NCI-H748 (cell line): ENCODE data around the gene SCUBE2.

Experiments
- DNase-seq: peaks from one replicate; lab custom pipeline; 2025; ENCODE audit not compliant: unreplicated experiment; lab: John Stamatoyannopoulos, UW

Gene SCUBE2

DNA sequence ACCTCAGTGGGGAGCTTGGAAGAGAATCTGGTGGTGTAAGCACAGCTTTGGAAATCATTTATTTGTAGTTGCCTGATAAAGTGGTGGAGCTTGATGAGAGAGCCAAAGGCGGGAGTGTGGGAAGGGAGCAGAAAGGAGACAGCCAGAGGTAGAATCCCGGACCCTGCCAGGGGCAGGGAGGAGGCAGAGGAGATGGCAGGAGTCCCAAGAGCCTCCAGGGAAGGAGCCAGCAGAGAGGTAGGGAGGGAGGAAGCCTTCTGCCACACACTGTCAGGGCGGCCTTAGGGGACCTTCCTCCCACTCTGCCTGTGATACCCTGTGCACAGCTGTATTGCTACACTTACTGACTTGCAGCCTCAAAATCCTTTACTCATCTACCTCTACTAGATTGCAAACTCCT, 15.4 kb downstream of the SCUBE2 start:
- DNase-seq = no peak

DNA sequence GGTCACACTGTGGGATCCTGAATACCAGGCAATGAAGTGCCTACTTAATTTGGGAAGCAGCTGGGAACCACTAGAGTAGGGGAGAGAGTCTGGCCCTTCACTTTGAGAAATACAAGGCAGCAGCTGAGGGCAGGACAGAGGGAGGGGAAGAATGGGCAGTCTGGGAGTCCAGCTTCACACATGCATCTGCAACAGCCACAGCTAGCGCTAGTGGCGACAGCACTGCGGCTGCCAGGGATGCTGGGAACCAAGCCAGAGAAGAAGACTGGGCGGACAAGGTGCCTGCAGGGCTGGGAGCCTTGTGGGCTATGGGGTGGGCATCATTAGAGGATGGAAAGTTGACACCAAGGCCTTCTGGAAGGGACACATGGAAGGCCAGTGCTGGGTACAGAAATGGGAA, 15.8 kb downstream of the SCUBE2 start:
- DNase-seq = peak; percentile 13

DNA sequence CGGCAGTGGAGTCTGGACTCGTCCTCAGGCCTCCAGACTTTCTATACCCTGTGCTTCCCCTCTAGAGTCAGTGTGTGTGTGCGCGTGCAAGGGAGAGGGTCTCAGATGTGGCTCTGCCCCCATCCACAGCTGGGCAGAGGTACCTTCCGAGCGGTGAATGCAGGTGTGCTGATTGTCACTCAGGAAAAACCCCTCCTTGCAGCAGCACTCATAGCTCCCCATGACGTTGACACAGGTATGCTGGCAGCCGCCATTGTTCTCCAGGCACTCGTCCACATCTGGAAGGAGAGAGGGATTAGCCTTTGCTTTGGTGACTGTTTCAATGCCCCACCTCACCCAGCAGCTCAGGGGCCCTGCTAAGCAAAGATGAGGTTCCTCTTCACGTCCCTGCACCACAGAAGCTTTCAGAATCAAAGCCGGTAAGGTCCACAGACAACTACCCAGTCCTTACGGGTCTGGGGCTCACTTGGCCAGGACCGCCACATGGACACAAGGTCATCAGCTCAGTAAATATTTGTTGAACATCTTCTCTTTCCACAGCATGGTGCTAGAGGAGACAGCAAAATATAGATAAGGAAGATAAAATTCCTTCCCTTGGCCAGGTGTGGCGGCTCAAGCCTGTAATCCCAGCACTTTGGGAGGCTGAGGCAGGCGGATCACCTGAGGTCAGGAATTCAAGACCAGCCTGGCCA, 16.9 kb downstream of the SCUBE2 start:
- no peak for DNase-seq

DNA sequence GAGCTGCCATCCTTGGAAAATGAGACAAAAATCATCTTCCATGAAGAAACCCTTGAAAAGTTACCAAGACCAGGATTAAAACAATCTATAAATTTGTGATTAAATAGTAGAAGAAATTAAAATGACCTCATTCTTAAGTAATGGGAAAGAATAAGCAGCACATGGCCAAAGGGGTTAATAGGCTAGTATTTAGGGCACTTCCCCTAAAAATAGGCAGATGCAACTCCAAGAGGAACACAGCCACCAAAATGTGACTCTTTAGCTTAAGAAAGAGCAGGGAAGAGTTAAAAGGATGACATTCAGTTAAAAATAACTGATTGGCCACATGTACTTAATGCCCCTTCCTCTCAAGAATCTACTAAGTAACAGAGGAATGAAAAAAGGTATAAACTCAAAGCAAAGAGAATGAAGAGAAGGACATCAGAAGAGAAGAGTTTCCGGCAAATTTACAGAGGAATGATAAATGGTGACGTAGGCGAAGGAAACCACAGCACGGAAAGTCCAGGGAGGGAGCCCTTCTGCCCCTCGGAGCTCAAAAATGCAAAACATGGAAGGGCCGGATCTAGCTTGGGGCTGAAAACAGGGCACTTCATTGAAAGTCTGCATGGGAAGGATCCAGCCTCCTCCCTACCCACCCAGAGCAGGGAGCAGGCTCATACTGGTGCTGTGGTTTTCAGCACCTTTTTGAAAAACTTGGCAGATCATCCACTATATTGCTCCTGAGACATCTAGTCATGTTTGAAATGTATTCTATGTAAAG, 17.8 kb downstream of the SCUBE2 start:
- no peak for DNase-seq

DNA sequence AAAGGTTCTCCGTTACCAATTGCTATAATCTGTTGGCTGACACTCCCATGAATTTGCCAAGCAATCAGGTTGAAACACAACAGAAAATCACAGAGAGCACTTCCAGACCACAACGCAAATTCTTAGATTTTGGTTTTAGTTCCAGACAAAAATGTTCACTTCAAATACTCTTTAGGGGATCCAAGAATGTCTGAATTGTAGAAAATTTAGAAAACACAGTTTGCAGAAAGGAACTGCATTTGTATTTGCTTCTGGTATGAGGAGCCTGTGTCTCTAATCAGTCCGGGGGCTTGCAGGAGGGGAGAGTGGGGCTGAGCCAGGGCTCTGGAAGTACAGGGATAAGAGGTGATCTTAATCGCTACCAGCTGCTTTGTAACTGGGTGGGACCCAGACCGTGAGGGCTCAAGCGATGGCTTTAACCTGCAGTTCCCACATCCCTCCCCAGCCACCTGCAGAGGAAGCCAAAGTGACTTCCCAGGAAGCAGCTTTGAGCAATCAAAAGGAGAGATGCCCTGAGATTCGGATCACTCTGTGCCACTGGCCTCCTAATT, 18.7 kb downstream of the SCUBE2 start:
- DNase-seq = no peak

DNA sequence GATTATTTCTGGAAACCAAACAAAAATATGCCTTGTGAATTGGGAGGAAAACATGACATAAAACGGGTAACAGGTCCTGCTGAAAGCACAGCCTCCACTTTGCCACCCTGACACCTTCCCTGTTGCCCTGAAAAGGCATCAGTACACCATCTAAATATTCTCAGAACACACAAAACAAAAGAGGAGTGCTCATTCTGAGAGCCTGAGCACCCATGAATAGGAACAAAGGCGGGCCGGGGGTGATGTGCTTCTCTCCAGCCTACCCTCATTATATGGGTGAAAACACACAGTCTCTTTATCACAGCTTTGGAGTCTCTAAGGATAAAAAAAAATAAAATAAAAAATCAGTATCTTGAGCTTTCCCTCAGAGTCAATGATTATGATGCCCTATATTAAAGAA, 19.7 kb downstream of the SCUBE2 start:
- DNase-seq = no peak

DNA sequence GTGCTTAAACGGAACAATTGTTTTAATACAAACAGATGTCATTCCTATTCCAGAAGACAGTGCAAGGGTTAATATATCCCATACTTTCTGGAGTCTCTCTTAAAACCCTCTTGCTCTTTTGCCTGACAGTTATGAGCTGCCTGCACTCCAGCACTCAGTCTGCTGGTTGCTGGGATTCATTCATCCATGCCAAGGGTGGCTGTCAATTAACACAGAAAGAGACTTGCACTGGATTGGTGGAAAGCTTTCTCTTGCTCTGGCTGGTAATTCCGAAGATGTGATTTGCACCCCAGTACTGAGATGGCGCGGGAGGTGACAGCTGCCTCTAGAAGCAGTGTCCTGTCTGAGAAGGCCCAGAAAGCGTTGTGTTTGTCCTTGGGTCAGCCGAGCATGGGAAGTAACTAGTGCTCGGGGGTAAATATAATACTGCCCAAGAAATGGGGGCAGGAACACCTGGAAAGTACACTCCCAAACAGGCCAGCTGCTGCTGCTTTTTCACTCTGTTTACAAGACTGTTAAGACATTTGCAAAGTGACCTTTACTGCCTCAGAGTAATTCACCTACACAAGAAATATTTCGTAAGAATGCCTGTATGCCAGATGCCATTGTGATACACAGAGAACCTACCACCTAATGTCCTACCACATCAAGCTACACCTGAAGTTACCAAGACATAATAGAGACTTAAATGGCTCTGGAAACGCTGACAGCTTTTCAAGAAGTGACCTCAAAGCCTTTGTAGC, 20.5 kb downstream of the SCUBE2 start:
- DNase-seq = no peak

DNA sequence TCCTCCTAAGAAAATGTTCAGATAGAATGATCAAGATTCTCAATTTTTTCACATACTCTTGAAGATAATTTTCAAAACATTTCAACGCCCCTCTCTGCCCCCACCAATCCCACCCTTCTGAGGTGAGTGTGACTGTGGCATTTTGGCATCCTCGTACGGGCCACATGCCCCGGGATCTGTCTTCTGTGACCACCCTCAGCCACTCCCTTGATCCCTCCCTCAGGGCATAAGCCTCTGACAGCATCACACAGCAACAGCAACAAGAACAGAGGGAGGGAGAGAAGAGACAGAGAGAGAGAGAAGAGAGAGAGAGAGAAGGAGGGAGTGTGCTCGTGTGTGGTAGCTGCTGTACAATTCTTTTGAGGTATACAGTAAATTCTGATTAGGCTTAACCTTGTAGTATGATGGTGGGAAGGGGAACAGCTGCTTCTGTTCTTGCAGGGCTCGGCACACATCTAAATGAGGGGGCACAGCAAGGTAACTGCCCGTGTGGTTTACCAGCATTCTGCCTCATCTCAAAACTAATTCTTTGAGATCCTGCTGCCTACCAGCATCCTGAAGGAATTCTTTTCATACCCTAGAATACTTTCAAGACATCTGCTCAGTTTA, 21.4 kb downstream of the SCUBE2 start:
- DNase-seq = no peak

DNA sequence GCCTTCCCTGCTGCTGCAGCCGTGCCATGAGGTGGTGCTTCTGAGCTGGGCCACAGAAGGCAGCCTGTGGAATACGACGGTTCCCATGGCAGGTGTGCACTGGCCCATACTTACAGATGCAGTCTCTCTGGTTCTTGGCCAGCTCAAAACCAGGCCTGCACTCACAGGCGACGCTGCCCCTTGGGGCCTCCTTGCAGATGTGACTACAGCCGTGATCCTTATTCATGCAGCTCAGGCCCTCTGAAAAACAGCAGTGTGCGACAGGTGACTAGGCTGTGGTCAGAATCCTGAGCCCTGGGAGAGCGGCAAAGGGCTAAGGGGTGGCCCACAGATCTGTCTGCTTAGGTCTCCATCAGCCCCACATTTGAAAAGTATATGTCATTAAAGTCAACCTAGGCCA, 22.1 kb downstream of the SCUBE2 start:
- no peak for DNase-seq

DNA sequence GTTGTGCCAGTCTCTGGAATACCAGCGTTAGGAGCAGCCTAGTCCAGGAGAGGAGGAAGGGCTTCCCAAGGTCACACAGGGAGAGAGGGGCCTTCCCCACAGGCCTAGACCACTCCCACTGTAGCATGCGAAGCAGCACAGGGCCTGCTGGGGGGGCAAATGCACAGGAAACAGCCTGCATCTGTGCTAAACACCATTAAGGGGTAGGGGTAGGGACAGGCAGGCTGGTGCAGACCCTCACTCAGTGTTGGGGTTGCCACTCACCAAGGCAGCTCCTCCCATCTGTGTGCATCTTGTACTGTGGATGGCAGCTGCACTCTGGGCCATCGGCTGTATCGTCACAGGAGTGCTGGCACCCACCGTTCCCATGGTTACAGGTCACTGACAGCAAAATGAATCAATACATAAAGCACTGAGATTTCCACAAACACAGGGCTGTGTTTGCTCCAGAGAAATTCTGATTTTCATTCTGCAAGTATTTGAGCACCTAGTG, 24.9 kb downstream of the SCUBE2 start:
- peak; percentile 66 for DNase-seq

DNA sequence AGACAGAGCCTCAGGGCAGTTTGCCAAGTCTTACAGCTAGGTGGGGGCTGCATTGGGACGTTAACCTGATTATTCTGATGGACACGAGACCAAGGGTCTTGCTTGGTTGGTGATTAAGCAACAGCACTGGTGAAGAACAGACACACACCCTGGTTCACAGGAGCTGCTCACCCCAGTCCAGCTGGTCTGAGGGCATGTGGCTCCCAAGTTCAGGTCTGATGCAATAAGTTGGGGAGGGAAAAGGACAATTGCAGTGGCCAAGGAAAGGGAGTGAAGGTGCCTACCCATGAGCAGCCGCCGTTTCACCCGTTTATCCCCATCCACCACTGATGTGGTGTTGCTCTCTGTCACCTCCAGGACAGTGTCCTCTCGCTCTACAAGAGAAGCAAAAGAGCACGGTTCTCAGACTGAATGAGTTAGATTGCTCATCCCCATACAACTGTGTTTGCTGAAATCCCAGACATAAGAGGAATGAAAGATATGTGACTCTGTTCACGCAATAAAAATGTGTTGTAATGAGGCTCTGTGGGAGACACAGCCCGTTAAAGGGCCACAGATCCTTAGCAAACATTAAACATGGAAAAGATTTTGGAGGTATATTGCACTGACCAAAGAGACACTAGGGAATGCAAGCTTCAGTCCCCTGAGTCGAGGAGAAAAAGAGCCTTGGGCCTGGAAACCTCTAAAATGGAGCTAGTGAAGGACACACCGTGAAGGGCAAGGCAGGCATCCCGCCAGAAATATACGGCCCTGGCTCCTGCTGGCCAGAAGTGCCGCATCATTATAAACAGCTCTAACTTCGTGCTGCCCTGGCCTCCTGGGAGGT, 25.6 kb downstream of the SCUBE2 start:
- DNase-seq = no peak

DNA sequence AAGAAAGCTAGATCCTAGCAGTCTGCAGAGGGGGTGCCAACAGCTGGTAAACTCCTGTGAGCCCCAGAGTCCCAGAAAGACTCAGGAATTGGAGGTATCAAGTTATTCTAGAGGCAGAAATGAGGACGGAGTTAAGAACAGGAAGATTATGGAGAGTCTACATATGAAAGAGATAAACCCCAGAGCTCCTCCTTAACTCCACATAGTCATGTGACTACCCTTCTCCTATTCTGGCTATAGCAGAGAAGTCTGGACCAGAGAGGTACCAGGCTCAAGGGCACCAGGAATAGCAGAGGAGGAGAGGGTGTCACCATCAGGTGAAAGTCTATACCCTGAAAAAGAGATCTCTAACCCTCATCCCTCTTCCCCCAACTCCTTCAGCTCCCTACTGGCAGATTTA, 29.6 kb downstream of the SCUBE2 start:
- DNase-seq = no peak

DNA sequence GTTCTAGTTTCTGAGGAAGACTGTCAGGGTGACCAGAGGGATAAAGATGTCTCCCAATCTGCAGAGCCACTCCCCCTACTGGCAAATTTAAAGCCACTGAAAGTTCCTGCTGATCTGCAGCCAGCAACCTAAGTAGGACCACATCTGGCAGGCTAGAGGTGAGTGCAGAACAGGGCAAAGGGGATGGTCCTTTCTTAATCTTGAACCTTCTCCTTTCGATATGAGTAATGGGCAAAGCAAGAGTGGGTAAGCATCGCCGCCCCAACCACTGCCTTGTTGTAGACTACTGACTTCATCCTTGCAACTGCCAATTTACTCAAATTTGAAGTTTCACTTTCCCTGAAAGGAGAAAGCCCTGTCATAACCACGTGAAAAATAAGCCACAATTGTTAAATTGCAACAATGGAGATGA, 30.7 kb downstream of the SCUBE2 start:
- DNase-seq = peak; percentile 32

DNA sequence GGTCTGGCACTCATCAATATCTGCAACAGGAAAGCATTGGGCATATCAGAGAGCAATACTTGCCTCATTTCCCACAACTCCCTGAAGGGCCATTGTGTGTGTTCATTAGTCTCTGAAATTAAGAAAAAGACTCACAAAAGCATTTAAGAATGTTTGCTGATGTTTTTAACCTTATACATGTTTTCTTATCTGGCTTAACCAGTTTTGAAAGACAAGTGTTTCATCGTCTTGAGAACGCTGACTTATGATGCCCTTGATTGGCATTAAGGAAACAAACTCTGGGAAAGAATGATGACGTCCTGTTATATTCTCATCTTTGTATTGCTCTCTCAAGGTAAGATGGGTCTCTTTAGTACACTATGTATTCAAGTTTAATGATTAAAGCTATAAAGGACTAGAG, 32.0 kb downstream of the SCUBE2 start:
- no peak for DNase-seq

DNA sequence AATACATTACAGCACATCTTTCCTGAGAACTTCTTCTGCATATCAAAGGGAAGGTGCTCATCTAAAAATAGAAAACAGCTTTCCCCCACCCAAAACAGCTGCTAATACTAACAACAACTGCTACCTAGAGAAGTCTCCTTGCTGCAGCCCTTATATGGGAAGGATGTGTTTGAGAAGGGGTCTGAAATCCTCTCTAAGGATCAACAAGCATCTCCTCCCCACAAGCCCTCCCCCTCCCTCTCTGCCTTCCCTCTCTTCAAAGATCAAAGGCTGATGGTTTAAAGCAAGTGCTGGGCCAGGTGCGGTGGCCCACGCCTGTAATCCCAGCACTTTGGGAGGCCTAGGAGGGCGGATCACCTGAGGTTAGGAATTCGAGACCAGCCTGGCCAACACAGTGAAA, 33.5 kb downstream of the SCUBE2 start:
- no peak for DNase-seq

DNA sequence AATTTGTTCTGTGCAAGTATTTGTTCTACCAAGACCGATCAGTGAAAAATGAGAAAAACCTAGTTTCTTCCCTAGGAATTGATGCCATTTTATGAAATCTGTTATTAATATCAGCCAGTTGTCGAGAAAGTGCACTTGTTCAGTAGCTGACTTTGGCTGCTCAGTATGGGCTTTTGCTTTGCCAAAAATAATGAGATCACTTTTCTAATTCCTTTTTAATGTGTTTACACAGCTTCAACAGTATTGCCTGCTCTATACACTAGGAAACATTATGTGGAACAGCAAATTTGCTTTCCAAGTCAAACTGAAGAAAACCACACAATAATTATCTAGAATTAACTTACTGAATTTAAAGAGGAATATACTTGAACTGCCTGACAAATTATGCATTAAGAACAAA, 34.4 kb downstream of the SCUBE2 start:
- DNase-seq = peak; percentile 80

DNA sequence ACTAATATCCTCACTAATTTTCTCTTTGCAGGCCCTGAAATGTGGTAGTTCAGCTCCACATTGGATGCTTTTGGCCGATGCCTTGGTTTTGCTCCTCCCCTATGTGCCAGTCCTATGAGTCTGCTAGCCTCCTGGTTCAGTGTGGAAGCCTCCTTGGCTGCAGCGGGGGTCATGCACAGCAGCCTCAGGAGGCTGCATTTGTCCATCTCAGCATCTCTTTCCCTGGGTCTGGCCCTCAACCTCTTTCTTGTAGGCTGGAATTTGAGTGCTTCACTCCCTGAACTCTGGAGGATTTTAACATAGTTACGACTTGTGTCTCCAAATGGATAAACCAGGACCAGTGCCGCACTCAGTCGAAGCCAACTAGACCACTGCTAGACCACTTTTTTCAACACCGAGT, 34.9 kb downstream of the SCUBE2 start:
- no peak for DNase-seq

DNA sequence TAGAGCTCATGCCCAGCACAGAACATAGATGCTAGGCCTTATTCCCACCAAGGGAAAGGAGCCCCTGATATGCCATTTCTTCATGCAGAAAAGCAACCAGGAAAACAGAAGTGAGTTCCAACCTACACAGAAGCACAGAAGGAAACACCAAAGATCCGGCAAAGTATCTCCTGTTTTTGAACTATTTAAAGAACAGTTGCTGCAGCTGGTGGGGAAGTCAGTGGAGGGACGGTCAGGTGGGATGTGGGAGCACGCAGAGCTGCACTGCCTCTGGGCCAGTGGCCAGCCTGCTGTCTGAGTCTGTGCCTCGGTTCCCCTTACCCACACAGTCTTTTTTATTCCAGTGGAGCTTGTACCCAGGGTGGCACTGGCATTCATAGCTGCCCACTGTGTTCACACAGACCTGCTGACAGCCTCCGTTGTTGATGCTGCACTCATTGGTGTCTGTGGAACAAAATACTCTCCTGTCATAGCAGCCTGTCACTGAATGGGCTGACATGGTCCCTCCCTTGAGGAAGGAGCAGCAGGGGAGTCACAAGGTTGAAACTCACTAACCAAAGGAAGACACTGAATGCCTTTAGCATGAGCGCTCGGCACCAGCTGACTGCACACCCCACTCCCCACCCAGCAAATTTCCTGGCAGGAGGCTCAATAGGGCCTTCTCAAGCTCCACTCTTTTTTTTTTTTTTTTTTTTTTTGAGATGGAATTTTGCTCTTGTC, 37.9 kb downstream of the SCUBE2 start:
- no peak for DNase-seq

DNA sequence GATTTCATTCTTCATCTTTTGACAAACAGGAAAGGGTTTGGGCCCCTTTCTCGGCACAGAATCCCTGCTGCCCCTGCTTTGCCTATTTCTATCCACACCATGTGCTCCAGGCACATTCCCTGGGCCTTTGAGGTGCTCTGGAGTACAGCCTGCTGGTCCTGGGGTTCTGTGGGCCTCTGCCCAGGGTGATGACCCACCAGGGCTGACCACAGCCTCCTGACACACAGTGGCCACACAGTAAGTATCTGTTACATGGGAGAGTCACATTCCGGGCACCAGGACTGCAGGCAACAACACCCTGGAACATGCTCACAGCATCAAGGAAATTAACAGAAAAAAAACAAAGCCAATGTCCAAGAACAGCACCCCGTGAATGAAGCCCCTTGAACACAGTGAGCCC, 39.1 kb downstream of the SCUBE2 start:
- DNase-seq = no peak

DNA sequence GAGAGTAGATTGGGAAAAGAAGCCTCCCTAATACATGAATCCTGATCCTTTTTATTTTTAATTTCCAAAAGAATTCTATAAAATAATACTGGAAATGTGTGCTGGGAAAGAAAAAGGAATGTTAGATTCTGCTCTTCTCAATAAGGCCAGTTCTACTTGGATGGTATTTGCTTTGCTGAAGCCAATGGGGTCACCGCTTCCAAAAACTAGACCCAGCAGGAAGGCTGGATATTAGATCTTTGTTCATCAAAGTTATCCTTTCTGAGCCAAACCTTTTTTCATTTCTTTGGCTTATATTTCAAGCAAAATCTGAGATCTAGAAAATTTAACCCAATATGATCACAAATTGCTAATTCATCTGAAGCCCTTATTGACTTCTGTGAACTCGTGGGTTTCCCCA, 41.4 kb downstream of the SCUBE2 start:
- DNase-seq = no peak
